Lower lobe of right lung (tissue), 2 donors: Measurements from ENCODE around the gene SURF2. TPM values are rescaled to one million over a fixed set of nuclear protein-coding genes. Genes with fewer than 3 reads are reported as not detected.

Experiments used
- ATAC-seq, 2 donors: fragments of 200-7000 bp; cut with Tn5 transposase; one replicate each; pipeline ENCODE4 v1.9.1; 2020 to 2022; ENCODE audit warnings: mild to moderate bottlenecking in 2 of 2, moderate library complexity in 2 of 2
- DNase-seq: peaks from one replicate; pipeline ENCODE4 v3.0.0-alpha.2; 2020
- H3K27ac ChIP-seq: fragments of 200-600 bp; one replicate; pipeline ENCODE4 v1.8.0; 2022
- H3K27me3 ChIP-seq: fragments of 200-600 bp; one replicate; pipeline ENCODE4 v1.8.0; 2022; ENCODE audit warnings: low read depth
- H3K36me3 ChIP-seq: fragments of 200-600 bp; one replicate; pipeline ENCODE4 v1.8.0; 2022; ENCODE audit warnings: mild to moderate bottlenecking
- H3K4me1 ChIP-seq: fragments of 200-600 bp; one replicate; pipeline ENCODE4 v1.8.0; 2022
- H3K4me3 ChIP-seq: fragments of 200-600 bp; one replicate; pipeline ENCODE4 v1.8.0; 2022; ENCODE audit warnings: mild to moderate bottlenecking
- H3K9me3 ChIP-seq: fragments of 200-600 bp; one replicate; pipeline ENCODE4 v1.8.0; 2022
- intact Hi-C: fragments of 100-400 bp; cut with DNase I; formaldehyde crosslinking; loops from one replicate; pipeline ENCODE4 v1.11.0; 2022
- total RNA-seq: library from RNA; stranded (reverse); fragmentation: NEBNext Ultra II Directional; extraction: Animal tissue kit (Norgen Biotek cat#: 25700); gene quantifications from one replicate; pipeline ENCODE4 v1.2.1, GENCODE V29; 2021
- TF ChIP-seq, protein P1 (sequence below): fragments of 200-600 bp; IDR thresholded peaks from one replicate; pipeline ENCODE4 v1.8.0; 2022; ENCODE audit warnings: antibody characterized with exemption, mild to moderate bottlenecking
- donor health status: DM: no; HTN: yes; CAD: no; lungs with severe emphysema.

SURF2 gene
- total RNA-seq, 1 donor from 2014 or later, result 15.2 TPM

DNA sequence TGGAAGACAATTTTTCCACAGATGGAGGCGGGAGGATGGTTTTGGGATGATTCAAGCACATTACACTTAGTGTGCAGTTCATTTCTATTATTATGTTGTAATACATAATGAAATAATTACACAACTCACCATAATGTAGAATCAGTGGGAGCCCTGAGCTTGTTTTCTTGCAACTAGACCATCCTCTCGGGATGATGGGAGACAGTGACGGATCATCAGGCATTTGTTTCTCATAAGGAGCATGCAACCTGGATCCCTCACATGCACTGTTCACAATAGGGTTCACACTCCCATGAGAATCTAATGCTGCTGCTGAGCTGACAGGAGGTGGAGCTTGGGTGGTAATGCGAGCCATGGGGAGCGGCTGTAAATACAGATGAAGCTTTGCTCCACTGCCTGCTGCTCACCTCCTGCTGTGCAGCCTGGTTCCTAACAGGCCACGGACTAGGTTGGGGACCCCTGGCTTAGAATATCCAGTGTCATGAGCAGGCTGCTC, 21.4 kb downstream of the SURF2 start:
- TF ChIP-seq, protein P1, sequence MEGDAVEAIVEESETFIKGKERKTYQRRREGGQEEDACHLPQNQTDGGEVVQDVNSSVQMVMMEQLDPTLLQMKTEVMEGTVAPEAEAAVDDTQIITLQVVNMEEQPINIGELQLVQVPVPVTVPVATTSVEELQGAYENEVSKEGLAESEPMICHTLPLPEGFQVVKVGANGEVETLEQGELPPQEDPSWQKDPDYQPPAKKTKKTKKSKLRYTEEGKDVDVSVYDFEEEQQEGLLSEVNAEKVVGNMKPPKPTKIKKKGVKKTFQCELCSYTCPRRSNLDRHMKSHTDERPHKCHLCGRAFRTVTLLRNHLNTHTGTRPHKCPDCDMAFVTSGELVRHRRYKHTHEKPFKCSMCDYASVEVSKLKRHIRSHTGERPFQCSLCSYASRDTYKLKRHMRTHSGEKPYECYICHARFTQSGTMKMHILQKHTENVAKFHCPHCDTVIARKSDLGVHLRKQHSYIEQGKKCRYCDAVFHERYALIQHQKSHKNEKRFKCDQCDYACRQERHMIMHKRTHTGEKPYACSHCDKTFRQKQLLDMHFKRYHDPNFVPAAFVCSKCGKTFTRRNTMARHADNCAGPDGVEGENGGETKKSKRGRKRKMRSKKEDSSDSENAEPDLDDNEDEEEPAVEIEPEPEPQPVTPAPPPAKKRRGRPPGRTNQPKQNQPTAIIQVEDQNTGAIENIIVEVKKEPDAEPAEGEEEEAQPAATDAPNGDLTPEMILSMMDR, result no peak
- intact Hi-C loops, result no loop called here
- H3K9me3 ChIP-seq, result no peaks in the 10 kb centered on the region

DNA sequence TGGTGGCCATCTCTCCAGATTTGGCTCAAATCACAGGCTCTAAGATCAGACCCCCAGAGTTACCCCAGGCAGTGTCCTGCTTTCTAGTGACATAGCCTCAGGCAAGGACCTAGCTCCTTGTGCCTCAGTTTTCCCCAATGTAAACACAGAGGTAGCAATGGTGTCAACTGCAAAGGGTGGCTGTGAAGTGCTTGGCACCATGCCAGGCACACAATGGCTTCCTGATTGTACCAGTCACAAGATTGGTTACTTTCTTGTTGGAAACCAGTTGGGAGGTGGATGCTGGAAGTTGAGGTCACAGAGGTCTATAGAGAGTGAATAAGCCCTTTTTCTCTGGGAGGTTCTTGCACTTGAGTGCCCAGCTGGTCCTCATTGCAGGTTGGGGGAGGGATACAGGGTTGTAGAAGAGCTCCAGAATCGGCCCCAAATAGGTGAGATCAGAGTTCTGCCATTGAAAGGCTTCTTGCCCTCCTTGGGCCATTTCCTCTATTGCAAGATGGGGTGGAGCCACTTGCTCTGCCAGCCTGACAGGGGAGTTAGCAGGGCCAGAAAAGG, 22.1 kb downstream of the SURF2 start:
- Histone ChIP-seq H3K4me1 (peaks cover 18% of the 10 kb centered on the region), H3K27me3 (no peaks in the 10 kb centered on the region), H3K9me3 (no peaks in the 10 kb centered on the region), H3K4me3 (no peak overlapping the region), H3K36me3 (peaks cover under 1% of the 10 kb centered on the region), H3K27ac (no peak overlapping the region)
- TF ChIP-seq, protein P1, result no peak
- intact Hi-C loops, result no loop called here
- ATAC-seq, result no peak
- no peak for DNase-seq

More for the DNA sequence above, 21.4 kb downstream of the SURF2 start:
- H3K4me1 ChIP-seq, result peaks cover 25% of the 10 kb centered on the region
- H3K4me3 ChIP-seq, result no peak overlapping the region
- DNase-seq, result no peak
- H3K27ac ChIP-seq, result no peak overlapping the region
- H3K27me3 ChIP-seq, result no peaks in the 10 kb centered on the region
- no peak for ATAC-seq
- peaks cover 8% of the 10 kb centered on the region for H3K36me3 ChIP-seq

DNA sequence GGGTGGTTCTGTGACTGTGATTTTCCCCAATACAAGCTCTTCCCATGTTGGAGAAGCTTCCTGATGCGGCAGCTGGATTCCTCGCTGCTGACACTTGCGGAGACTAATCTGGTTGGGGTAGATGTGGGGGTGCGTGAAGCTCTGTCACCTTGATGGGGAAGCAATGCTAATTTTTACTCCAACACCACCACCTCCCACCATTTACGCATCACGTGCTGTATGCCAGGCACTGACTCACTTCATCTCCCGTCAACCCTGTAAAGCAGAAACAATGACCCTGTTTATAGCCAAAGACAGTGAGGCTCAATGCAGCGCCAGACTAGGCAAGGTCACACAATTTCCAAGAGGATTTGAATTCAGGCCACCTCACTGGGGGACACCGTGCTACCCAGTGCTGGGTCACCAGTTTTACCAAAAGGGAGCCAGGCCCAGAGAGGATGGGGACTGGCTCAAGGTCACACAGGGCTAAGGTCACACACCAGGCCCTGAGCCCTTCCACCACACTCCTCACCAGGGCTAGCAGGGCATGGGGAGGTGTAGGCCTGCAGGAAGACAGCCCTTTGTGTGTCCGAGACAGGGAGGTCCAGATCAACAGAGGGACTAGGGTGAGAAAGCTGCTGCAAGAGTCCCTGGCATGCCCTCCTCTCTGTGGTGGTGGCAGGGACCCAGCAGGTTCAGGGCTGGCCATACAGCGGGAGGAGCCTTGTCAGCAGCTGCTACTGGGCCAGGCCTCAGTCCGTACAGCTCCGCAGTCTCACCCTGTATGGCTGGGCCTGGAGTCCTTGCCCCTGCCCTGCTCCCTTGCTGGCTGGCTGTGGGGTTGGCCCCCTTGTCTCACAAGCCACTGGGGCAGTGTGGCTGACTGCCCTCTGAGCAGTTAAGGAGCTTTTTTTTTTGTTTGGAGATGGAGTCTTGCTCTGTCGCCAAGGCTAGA, 23.1 kb downstream of the SURF2 start:
- Histone ChIP-seq H3K27ac (no peak overlapping the region), H3K27me3 (no peaks in the 10 kb centered on the region), H3K4me3 (no peak overlapping the region), H3K36me3 (no peaks in the 10 kb centered on the region), H3K4me1 (peaks cover 11% of the 10 kb centered on the region), H3K9me3 (no peaks in the 10 kb centered on the region)
- ATAC-seq (no peak), DNase-seq (no peak)
- intact Hi-C loops, result no loop called here
- TF ChIP-seq, protein P1, result no peak

DNA sequence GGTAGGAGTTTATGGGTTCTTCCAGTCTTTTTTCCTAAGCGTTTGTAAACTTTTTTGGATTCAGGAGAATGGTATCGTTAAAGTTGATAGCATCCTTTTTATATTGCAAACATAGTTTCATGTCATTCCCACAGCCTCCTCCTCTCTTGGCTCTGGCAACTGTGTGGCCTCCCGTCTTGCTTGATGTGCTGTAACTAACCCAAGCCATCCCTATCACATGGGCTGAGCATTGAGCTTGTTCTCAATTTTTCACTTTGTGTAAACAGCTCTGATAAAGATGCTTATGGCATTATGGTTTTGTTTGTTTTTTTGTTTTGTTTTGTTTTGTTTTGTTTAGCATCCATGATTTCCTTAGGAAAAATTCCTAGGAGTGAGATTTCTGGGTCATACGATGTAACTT, 24.4 kb downstream of the SURF2 start:
- ATAC-seq (no peak), DNase-seq (no peak)
- H3K36me3 ChIP-seq, result no peaks in the 10 kb centered on the region
- no peaks in the 10 kb centered on the region for H3K27me3 ChIP-seq
- TF ChIP-seq, protein P1, result no peak
- intact Hi-C loops, result no loop called here
- H3K9me3 ChIP-seq, result no peaks in the 10 kb centered on the region
- peaks cover 6% of the 10 kb centered on the region for H3K4me1 ChIP-seq
- H3K27ac ChIP-seq, result no peak overlapping the region
- no peak overlapping the region for H3K4me3 ChIP-seq

- no peak for DNase-seq
- no peaks in the 10 kb centered on the region for H3K36me3 ChIP-seq
- intact Hi-C loops, result no loop called here
- ATAC-seq, result no peak
- no peaks in the 10 kb centered on the region for H3K27me3 ChIP-seq
- no peak overlapping the region for H3K27ac ChIP-seq
- TF ChIP-seq, protein P1, result no peak
- H3K4me1 ChIP-seq, result no peaks in the 10 kb centered on the region
- H3K9me3 ChIP-seq, result no peaks in the 10 kb centered on the region
- no peak overlapping the region for H3K4me3 ChIP-seq
Measured at GRCh38 chr9:133382507-133383141, 26.3 kb downstream of the SURF2 start.
